ENCODE data around the gene ZNF593.

- TF ChIP-seq, protein P1, sequence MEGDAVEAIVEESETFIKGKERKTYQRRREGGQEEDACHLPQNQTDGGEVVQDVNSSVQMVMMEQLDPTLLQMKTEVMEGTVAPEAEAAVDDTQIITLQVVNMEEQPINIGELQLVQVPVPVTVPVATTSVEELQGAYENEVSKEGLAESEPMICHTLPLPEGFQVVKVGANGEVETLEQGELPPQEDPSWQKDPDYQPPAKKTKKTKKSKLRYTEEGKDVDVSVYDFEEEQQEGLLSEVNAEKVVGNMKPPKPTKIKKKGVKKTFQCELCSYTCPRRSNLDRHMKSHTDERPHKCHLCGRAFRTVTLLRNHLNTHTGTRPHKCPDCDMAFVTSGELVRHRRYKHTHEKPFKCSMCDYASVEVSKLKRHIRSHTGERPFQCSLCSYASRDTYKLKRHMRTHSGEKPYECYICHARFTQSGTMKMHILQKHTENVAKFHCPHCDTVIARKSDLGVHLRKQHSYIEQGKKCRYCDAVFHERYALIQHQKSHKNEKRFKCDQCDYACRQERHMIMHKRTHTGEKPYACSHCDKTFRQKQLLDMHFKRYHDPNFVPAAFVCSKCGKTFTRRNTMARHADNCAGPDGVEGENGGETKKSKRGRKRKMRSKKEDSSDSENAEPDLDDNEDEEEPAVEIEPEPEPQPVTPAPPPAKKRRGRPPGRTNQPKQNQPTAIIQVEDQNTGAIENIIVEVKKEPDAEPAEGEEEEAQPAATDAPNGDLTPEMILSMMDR (IDR thresholded peaks at IDR 0.05) = no peak
- no peak for TF ChIP-seq POLR2A (IDR thresholded peaks at IDR 0.05)
Measured at GRCh38 chr1:26161415-26162219, 8.1 kb upstream of the ZNF593 start.

Data from testis (tissue), 2 donors.